Uterus (tissue), 2 donors: ENCODE data around the gene PCDHA3.
"Not testable (repeated sequence)": the region's sequence is repeated elsewhere in the genome, so short reads cannot be mapped to it uniquely, and the experiment has no call there.

Experiments used
- POLR2A ChIP-seq, 2 donors: fragments of 450-650 bp; IDR thresholded peaks; one replicate each; pipeline ENCODE4 v1.6.1; 2016; ENCODE audit warnings: antibody characterized with exemption in 2 of 2, mild to moderate bottlenecking in 1 of 2, moderate library complexity in 1 of 2
- TF ChIP-seq, protein P1 (sequence below), 4 experiments: fragments of 200-600 bp in 2 of 4; fragments of 450-650 bp in 2 of 4; sonication (generic) in 2 of 4; IDR thresholded peaks; one replicate each; pipeline ENCODE4 v1.5.1; 2016 to 2019; ENCODE audit warnings: antibody characterized with exemption in 4 of 4, mild to moderate bottlenecking in 2 of 4, moderate library complexity in 1 of 4

DNA sequence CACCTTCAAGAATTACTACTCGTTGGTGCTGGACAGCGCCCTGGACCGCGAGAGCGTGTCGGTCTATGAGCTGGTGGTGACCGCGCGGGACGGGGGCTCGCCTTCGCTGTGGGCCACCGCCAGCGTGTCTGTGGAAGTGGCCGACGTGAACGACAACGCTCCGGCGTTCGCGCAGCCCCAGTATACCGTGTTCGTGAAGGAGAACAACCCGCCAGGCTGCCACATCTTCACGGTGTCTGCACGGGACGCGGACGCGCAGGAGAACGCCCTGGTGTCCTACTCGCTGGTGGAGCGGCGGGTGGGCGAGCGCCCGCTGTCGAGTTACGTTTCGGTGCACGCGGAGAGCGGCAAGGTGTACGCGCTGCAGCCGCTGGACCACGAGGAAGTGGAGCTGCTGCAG, 22.1 kb downstream of the PCDHA3 start:
- TF ChIP-seq, protein P1, sequence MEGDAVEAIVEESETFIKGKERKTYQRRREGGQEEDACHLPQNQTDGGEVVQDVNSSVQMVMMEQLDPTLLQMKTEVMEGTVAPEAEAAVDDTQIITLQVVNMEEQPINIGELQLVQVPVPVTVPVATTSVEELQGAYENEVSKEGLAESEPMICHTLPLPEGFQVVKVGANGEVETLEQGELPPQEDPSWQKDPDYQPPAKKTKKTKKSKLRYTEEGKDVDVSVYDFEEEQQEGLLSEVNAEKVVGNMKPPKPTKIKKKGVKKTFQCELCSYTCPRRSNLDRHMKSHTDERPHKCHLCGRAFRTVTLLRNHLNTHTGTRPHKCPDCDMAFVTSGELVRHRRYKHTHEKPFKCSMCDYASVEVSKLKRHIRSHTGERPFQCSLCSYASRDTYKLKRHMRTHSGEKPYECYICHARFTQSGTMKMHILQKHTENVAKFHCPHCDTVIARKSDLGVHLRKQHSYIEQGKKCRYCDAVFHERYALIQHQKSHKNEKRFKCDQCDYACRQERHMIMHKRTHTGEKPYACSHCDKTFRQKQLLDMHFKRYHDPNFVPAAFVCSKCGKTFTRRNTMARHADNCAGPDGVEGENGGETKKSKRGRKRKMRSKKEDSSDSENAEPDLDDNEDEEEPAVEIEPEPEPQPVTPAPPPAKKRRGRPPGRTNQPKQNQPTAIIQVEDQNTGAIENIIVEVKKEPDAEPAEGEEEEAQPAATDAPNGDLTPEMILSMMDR (IDR thresholded peaks at IDR 0.05), result not testable (repeated sequence)
- TF ChIP-seq POLR2A (IDR thresholded peaks at IDR 0.05), result not testable (repeated sequence)
